ENCODE measurements around the gene OR2T35.

OR2T35 gene

DNA sequence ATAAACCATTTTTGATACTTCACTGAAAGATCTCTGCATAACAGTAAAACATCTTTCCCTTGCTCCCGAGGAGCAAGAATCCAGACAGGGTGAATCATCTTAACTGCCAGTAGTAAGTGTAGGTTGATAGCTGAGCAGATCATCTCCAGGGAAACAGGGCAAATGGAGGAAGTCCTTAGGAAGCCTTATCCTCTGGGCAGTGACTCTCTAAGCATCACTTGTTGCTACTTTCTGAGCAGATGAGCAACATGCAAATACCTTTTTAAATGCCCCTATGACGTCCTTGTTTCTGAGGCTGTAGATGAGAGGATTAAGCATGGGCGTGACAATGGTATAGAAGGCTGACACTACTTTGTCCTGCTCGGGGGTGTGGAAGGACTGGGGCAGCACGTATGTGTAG, 19.1 kb downstream of the OR2T35 start:
- DNase-seq (ENCODE audit: low read depth), result no peak

DNA sequence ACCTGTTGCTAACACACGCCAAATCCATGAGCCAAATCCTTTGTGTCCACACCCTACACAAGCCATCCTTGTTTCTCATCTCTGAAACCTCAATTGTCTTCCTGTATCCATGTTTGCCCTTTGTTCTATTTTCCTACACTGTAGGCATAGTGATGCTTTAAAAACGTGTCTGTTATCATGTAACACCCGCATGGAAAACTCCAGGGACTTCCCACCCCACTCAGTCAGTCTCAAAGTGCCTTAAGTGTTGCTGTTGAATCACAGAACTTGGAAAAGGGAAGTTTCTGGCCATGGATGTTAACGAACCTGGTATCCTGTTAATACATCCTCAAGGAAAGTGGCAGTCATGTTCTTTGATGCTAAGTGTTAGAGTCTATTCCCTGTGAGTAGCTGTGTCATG, 19.9 kb downstream of the OR2T35 start:
- DNase-seq (ENCODE audit: low read depth), result no peak

DNA sequence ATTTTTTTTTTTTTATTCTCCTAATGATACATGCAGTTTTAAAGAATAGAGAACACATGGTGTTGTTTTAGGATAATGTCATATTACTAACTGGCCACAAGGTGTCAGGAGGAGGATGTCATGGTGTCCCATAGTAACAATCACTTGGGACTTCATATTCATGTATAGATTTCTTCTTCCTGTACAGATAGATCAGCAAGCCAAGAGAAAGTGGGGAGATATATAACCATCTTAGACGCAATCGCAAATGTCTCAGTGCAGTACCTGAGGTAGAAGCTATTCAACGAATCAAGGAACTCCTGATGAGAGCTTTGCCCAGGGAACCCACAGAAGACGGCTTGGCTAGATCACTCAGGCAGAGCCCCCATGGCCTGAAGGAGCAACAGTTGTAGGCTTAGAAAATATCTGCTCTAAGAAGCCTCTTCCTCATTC, 22.5 kb downstream of the OR2T35 start:
- DNase-seq (ENCODE audit: low read depth), result no peak

DNA sequence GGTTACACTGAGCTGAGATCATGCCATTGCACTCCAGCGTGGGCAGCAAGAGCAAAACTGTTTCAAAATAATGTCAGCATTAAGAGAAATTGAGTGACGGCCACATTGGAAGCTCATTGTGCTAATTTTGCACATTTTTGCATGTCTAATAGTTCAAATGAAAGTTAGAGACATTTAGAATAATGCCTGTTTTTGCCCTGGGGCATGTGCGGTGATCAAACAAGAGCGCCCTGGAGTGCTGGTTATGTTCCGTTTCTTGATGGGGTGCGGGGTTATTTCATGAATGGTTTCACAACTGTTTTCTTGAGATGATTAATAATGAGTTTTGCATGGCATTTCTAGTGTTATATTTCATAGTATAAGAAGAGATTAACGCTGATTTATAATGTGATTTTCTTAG, 23.3 kb downstream of the OR2T35 start:
- no peak for DNase-seq (ENCODE audit: low read depth)

DNA sequence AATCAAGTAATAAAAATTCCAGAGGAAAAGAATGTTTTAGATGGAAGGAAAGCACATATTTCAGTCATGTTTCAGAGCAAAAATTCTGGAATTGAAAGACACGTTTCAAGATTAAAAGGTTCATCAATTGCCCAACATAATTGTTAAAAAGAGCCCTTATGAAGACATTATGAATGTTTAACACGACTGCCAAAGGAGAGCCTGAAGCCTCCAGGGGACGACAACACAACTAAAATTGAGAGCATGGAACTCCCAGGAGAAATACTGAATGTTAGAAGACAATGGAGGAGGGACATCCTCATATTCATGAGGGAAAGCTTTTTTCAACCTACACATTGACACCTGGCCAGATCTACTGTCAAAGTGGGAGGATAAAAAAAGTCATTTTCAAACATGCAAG, 26.2 kb downstream of the OR2T35 start:
- DNase-seq (ENCODE audit: low read depth), result peak; percentile 24

DNA sequence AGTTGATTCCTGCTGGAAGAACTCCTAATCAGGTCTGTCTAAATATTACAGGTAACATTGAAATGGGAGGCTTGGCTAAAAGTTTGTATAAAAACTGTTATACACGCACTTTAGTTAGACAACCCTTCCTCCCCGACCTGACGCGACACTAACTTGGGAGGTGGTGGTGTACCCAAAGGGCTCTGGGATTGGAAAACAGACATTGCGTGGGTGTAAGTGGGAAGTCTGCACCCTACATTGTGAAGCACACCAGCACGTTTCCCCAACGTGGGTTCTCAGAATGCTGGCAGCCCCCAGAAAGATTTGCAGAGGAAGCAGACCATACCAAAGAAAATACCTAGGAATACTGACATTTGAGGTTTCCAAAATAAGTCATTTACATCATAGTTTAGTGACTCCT, 27.0 kb downstream of the OR2T35 start:
- no peak for DNase-seq (ENCODE audit: low read depth)

DNA sequence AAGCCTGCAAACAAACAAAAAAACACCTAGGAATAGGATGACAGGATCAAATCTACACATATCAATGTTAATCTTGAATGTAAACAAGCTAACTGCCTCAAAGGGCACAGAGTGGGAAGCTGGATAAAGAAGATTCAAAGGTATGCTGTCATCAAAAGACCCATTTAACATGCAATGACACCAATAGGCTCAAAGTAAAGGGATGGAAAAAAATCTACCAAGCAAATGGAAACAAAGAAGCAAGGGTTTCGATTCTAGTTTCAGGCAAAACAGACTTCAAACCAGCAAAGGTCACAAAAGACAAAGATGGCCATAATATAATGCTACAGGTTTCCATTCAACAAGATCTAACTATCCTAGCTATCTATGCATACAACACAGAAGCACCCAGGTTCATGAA, 31.3 kb downstream of the OR2T35 start:
- no peak for DNase-seq (ENCODE audit: low read depth)

DNA sequence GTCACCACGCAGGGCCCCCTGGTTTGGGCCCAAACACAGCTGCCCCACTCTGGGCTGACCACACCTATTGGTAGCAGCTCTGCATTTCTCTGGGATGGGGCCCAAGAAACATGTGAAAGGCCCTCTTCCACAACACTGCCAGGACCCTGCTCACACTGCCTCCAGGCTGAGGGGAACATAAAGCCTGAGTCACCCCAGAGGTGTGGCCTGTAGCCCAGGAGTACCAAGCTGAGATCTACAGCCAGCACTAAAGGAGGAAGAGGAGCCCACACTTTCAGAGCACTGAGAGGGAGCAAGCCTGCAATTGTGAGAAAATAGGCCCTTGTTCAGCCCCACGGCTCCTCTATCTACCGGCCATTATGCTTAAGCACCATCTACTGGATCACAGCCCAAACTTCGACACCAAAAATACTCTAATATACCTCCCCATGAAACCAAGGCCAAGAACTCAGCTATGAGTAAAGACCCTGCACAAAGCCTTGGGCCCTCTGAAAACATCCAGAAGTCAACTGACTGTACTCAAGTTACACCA, 33.1 kb downstream of the OR2T35 start:
- no peak for DNase-seq (ENCODE audit: low read depth)

DNA sequence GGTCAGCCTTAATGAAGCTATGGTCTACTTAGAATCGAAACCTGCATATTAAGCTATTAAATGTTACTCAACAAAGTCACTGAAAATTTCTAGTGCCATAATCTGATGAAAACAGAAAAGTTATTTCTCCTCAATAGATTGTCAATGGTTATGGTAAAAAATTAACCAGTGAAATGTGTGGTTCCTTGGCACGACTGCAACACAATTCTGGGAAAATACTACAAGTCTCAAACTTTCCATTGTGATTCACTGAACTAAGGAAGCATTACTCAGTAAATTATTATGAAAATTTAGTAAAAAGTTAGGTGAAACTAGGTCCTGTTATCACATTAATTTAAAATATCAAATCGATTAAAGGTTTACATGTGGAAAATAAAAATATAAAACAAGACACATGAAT, 34.8 kb downstream of the OR2T35 start:
- DNase-seq (ENCODE audit: low read depth), result no peak

DNA sequence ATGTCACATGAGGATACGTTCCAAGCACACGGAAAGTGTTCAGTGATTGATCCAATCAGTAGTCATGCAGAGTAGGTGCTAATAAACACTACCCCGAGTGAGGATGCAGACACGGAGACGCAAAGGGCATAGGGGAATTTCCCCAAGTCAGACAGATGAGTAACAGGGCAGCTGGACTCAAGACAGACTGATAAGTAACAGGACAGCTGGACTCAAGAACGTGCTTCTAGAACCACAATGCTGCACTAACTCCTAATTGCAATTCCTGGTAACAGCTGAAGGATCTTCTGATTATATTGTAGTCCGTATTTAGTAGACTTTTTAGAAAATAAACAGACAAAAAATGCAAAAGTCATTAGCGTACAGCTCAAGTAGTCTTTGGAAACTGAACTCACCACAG, 45.7 kb downstream of the OR2T35 start:
- no peak for DNase-seq (ENCODE audit: low read depth)

DNA sequence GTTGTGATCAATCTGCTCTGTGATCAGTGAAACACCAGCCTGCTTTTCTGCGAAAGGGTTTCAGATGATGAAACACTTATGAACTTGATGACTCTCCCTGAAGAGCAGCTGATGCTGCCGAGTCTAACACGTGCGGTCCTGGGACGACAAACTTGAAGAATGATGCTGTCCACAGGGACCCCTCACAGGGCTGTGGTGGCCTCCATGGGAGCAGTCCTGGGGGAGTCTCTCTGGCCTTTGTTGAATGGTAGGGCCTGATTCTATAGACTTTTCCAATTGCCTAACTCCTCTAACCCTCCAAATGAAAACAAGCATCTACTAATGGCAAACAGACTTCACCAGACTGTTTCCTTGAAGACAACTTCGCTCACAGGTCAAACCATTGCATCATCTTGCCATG, 47.5 kb downstream of the OR2T35 start, which contains the start of gene OR2T10:
Gene OR2T10, minus strand, starts transcription at position 112 of the 400 bp plus-strand sequence. CDS start 3,932 bp downstream, outside the sequence.
- DNase-seq (ENCODE audit: low read depth), result no peak

DNA sequence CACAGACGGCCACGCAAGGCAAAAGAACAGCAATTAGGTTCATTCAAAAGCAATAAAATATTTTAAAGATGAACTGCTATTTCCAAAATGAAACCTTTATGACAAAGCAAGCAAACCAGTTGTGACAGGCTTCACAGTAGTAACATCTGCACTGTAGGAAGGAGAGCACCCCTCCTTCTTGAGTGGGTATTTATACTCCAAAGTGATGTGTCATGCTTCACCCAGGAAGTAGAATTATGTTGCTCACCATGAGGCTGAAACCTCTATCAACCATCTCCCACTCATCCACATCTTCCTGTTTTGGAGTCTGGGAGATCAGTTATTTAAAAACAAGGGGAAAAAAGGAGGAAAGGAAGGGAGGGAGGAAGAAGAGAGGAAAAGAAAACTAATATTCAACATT, 48.5 kb downstream of the OR2T35 start:
- no peak for DNase-seq (ENCODE audit: low read depth)

DNA sequence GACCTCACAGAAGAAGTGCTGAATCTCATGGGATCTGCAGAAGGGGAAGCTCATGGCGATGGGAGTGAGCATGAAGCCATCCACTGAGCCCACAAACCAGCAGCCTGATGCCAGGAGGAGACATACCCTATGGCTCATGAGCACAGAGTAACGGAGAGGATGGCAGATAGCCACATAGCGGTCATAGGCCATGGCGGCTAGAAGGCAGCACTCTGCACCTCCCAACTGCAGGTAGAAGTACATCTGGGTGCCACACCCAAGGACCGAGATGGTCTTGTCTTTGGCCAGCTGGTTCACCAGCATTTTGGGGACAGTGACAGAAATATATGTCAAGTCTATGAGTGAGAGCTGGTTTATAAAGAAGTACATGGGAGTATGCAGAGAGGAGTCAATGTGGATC, 51.9 kb downstream of the OR2T35 start:
- DNase-seq (ENCODE audit: low read depth), result no peak

DNA sequence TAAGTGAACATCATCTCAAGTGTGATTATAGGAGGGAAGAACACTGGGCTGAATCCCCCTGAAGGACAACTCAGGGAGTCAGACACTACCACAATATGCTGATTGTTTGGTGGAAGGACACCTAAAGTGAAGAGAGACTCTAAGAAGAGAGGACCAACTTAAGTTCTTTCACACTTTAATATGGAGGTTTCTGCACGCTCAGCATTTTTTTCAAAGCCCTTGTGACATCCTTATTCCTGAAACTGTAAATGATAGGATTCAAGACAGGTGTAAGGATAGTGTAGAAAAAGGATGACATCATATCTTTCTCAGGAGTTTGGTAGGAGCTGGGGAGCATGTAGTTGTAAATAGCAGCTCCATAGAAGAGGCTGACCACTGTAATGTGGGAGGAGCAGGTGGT, 52.4 kb downstream of the OR2T35 start:
- DNase-seq (ENCODE audit: low read depth), result no peak

DNA sequence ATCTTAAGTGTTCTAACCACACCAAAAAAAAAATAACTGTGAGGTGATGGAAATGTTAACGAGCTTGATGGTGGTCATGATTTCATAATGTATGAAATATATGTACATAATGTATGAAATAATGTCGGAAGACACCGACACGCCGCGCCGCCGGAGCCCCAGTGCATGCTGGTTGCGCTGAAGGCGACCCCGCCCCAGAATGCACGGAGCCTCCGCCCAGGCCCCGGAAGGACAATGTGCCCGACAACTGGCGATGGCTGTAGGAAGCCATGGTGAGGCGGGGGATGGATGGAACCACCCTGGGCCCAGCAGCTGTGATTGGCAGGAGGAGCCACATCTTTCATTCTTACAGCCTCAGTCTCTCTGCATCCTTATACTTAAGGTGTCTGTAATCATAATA, 55.0 kb downstream of the OR2T35 start:
- DNase-seq (ENCODE audit: low read depth), result no peak

DNA sequence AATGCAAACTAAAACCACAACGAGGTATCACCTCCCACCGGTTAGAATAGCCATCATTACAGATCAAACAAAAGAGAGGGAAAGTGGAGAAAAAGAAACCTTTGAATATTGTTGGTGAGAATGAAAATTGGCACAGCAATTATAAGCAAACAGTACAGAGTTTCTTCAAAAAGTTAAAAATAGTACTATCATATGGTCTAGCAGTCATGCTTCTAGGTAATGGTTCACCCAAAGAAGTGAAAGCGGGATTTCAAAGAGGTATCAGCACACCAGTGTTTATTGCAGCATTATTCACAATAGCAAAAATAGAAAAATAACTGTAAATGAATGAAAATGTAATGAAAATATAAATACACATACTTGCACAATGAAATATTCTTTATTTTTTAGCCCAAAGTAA, 55.7 kb downstream of the OR2T35 start:
- DNase-seq (ENCODE audit: low read depth), result no peak

Data from stimulated activated CD4-positive, alpha-beta T cell treated with anti-CD3 and anti-CD28 coated beads, Interleukin-2, amount 100 ng/mL, for 4 hours (primary cell).